Activated CD4-positive, alpha-beta T cell treated with anti-CD3 and anti-CD28 coated beads, Interleukin-2, amount 50 U/mL, for 4 hours (primary cell): Measurements from ENCODE around the gene KLK12.

Source experiments
- DNase-seq, 2 experiments: peaks; one replicate each; pipeline ENCODE4 v3.0.0-alpha.2; 2020

KLK12 gene

DNA sequence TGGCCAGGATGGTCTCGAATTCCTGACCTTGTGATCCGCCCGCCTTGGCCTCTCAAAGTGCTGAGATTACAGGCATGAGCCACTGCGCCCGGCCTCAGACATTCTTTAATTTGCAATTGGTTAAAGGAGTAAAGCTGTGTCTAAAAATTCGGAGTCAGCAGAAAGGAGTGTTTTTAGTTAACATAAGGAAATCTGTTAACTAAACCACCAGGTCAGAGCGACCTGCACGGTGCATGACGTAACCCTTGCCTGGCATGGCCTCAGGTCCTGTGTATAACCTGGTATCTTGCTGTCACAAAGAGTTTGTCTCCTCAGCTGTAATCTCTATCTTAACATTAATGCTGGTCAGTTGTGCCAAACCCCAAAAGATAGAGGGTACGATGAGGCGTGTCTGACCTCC lies 9.5 kb upstream of the KLK12 start:
- DNase-seq = no peak

GRCh38 chr19:51043497-51043896 lies 8.7 kb upstream of the KLK12 start:
- no peak for DNase-seq

GRCh38 chr19:51040151-51040550 lies 5.3 kb upstream of the KLK12 start:
- no peak for DNase-seq

GRCh38 chr19:51036519-51036918 lies 1.7 kb upstream of the KLK12 start:
- no peak for DNase-seq

DNA sequence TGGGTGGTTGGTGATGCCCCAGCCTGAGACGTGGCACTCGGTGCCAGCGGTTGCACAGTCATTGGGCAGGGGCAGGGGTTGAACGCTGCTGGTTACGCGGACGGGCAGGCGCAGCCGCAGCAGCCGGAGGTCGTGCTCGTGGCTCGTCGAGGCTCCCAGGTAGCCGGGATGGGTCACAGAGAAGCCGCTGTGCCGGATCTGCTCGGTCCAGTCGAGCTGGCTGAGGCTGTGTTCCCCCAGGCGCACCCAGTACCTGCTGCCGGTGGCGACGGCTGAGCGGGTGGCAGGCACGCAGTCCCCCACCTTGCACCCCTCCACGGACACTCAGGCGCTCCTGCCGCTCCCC lies 2.9 kb downstream of the KLK12 start:
- DNase-seq = no peak

GRCh38 chr19:51031220-51031879 lies 3.5 kb downstream of the KLK12 start:
- DNase-seq = no peak

- DNase-seq = no peak
These were observed 4.2 kb downstream of the KLK12 start for GRCh38 chr19:51030631-51031030.

DNA sequence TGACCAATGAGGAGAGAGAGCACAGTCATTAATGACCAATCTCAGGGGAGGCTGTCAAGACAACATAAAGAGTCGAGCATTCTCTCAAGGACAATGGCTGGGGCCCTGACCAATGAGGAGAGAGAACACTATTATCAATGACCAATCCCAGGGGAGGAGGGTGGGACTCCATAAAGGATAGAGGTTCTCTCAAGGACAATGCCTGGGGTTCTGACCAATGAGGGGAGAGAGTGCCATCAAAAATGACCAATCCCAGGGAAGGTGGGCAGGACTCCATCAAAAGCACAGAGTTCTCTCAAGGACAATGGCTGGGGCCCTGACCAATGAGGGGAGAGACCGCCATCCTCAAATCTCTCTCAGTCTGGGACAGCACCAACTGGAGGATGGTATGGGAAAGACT lies 5.1 kb downstream of the KLK12 start:
- DNase-seq = no peak

DNA sequence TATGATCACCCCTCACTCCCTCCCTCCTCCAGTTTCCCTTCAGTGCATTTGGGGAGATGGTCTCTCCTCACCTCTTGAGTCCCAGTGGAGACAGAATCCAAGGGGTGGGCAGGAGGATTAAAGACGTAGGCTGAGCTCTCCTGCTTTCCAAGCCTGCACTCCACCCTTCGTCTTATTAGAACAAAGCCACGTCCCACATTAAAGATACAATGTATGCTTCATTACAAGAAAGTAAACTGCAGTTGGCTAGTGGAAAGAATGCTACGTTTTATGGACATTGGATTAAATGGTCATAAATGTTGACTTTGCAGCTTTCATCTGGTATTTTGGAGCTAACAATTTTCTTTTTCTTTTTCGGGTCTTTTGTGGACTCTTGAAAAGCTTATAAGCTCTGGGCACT lies 6.9 kb downstream of the KLK12 start:
- no peak for DNase-seq

GRCh38 chr19:51027126-51027806 lies 7.5 kb downstream of the KLK12 start:
- DNase-seq = no peak

DNA sequence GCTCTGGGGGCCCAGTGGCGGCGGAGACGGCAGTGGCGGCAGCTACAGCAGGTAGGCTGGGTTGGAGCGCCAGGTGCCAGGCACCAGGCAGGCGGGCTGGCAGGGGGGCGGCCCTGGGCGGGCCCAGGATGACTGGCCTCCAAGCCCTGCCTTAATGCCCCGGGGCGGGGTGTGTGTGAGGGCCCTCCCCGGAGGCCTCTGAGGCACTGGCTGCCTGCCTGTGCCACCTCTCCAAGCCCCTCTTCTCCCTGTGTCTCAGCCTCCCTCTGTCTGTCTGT lies 8.3 kb downstream of the KLK12 start, which contains the start of gene KLK11:
TSS of gene KLK11 (minus strand) at position 63 of the 278 bp plus-strand sequence. CDS start 985 bp downstream, outside the sequence.
- DNase-seq = no peak

DNA sequence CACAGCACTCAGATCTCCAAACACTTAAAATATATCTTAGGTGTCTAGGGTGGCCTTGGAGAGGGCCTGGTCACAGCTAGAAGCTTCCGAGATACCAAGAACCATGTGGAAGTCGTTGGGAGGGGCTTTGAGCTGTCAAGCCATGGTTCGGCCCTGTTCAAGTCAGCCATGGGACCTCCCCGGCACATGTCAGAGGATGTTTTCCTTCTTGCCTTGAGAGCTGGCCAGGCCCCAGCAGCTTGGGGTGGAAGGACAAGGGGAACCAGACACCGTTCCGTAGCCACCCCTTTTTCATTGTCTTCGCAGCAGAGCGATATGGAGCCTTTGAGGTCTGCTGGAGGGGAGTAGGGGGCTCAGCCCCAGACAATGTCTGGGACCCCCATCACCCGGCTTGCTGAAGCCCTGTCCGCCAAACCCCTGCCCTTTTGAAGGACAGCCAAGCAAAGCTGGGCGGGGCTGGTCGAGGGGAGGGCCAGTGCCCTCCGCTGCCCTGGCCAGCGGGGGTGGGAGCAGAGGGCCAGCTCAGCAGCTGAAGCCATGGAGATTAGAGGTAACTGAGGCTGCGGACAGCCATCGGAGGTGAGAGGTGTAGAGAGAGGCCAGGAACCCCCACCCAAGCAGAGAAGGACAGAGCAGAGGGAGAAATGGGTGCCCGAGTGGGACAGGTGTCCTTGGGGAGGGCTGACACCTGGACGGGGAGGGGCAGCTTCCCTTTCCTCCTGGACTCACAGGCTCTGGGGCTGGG lies 8.8 kb downstream of the KLK12 start:
- DNase-seq = no peak

DNA sequence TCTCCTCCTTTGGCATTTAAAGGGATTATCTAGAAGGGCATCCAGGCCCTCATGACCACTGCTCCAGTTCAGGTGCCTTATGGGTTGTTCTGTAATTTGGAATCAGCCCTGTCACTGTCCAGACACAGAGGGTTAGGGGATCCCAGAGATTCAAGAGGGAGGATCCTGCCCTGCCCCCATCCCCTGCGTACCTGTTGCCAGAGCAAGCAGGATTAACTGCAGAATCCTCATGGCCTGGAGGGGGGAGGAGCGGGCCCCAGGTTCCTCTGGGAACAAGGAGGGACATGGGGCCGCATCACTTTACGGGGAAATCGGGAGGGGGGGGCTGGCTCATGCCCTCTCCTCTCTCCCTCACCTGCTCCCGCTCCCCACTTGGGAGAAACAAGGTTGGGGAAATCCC lies 9.4 kb downstream of the KLK12 start:
- DNase-seq = no peak

DNA sequence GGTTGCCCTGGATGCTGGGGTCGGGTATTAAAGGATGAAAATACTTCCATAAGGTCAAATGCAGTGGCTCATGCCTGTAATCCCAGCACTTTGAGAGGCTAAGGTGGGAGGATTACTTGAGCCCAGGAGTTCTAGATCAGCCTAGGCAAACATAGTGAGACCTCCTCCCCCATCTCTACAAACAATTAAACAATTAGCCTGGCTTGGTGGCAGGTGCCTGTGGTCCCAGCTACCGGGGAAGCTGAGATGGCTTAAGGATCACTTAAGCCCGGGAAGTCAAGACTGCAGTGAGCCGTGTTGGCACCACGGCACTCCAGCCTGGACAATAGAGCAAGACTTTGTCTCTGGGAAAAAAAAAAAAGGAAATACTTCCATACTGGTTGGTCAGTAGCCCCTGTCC lies 9.9 kb downstream of the KLK12 start:
- DNase-seq = no peak

GRCh38 chr19:51023946-51024345 lies 10.9 kb downstream of the KLK12 start:
- DNase-seq = no peak

GRCh38 chr19:51022526-51022925 lies 12.3 kb downstream of the KLK12 start:
- DNase-seq = no peak

DNA sequence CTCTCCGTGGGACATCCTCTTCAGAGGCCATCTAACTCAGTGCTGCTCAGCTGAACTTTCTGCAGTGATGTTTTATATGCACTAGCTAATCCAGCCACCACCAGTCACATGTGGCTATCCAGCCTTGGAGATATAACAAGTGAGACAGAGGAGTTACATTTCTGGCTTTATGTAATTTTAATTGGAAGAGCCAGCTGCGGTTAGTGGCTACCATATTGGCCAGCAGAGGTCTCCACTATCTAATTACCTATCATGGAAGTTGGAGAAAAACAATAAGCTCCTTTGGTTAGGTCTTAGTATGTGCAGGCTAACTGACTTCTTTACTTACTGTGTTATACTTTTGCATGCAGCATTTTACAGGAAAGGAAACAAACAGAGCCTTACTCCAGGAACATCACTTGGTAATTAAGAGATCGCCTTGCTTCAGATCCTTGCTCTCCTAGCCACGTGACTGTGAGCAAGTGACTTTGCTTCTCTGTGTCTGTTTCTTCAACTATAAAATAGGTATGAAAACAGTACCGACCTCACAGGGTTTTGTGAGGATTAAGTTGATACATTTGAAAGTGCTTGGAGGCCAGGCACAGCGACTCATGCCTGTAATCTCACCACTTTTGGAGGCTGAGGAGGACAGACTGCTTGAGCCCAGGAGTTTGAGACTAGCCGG lies 13.7 kb downstream of the KLK12 start:
- DNase-seq = no peak

- no peak for DNase-seq
These were observed 15.3 kb downstream of the KLK12 start, which contains the start of gene KLK10 for GRCh38 chr19:51019544-51019925. KLK10 (minus strand) TSS chr19:51019709; CDS start chr19:51019130, 579 bp downstream.

GRCh38 chr19:51018745-51019543 lies 15.9 kb downstream of the KLK12 start:
- DNase-seq = no peak

DNA sequence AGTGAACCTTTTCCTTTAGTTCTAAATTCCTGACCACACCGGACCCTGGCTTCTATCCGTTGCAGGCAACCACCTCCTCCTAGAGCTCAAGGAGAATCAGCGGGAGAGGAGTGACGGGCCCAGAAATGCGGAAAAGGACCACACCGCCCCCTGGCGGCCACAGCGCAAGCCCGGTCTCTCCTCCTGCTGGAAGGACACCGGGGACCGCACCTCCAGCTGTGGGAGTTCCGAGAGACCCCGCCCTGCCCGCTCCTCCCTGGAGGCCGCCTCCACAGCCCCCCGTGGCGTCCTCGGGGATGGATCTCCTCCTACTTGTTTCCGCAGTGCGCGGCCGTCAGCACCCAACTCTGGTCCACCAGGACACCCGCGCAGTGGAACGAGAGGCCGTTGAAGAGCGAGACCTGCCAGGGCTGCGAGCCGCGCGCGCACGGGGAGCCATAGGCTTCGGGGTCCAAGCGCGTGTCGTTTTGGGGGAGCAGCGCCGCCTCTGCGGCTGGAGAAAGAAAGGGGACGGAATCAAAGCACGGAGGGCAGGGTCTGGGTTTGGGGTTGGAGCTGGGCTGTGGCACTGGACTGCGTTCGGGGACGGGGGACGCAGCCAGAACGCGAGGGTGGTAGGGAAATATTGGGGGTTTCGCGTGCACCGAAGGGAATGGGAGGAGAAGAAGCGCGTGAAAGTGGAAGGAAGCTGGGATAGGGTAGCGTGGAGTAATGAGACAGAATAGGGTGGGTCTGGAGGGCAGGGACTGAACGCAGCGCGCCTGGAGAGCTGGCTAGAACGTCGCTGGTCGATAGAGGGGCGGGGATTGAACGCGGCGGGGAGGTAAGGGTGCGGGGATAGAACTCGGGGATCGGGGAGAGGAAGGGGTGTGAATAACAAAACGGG lies 17.8 kb downstream of the KLK12 start:
- peak; percentile 22 to 25 for DNase-seq

- DNase-seq = no peak
These were observed 19.0 kb downstream of the KLK12 start for GRCh38 chr19:51015691-51016267.
